ENCODE data around the gene COL23A1. TPM values are rescaled to one million over a fixed set of nuclear protein-coding genes. Genes with fewer than 3 reads are reported as not detected.

The COL23A1 gene
- total and polyA plus RNA-seq, 2 experiments from 2014 or later, result 4.8 to 8.2 TPM

DNA sequence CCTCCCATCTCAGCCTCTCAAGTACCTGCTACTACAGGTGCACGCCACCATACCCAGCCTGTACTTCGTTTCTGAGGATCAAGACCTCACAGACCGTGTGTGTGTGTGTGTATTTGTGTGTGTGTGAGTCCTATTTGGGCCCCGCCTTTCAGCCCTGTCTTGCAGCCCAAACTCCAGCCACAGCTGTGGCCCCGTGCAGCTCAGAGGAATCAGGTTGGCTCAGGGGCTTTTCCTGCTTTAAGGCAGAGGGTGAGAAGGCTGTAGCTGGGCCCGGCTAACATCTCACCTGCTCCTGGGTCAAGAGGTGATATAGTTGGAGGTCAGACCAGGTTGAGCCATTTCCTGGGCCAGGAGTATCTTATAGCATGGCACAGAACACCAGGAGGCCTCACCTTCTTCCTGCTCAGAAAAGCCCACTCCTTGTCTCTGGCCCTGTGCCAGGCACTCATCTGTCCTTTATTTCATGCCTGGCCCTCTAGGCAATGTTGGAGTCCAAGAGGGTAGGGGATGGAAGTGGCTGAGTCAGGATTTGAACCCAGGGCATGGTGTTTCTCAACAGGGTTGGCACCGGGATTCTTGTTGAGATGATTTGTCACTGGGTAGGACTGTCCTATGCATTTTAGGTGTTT, 356.0 kb downstream of the COL23A1 start:
- Mint-ChIP-seq H3K4me1 (peaks cover 28% of the 10 kb centered on the region), H3K9me3 (no peaks in the 10 kb centered on the region; the same call in 2 of the 3 replicates), H3K27ac (no peak overlapping the region), H3K4me3 (peak overlapping the region; percentile 26; the same call in 1 of the 3 replicates), H3K36me3 (ENCODE audit: low read depth) (peaks cover 23% of the 10 kb centered on the region), H3K27me3 (ENCODE audit: insufficient read depth, low read depth, poor library complexity) (peaks cover 32% of the 10 kb centered on the region)
- Histone ChIP-seq H3K4me3 (no peak overlapping the region), H3K27me3 (ENCODE audit: insufficient read depth) (no peaks in the 10 kb centered on the region), H2AFZ (no peak overlapping the region), H3K27ac (ENCODE audit: low read depth) (no peak overlapping the region), H3K79me2 (replicated peaks; ENCODE audit: insufficient read depth) (peaks cover 13% of the 10 kb centered on the region; the same call in 1 of the 2 replicates), H3K36me3 (ENCODE audit: insufficient read depth) (peaks cover 3% of the 10 kb centered on the region; the same call in 1 of the 2 replicates), H3K9me2 (ENCODE audit: insufficient read depth) (no peaks in the 10 kb centered on the region), H3K4me1 (ENCODE audit: insufficient read depth) (peaks cover 9% of the 10 kb centered on the region; the same call in 1 of the 2 replicates), H4K20me1 (replicated peaks; ENCODE audit: insufficient read depth) (no peaks in the 10 kb centered on the region), H3K4me2 (no peak overlapping the region), H3F3A (replicated peaks; ENCODE audit: low read depth) (peaks cover 13% of the 10 kb centered on the region)
- DNase-seq (ENCODE audit: low spot score) (no peak), ATAC-seq (no peak)
- TF ChIP-seq CTCF (conservative IDR thresholded peaks at IDR 0.05; ENCODE audit: low read depth in 2 of 2) (no peak), EZH2 (IDR thresholded peaks at IDR 0.05; ENCODE audit: low read depth, unreplicated experiment) (no peak), POLR2AphosphoS5 (IDR thresholded peaks at IDR 0.05; ENCODE audit: low read depth) (no peak), NANOG (IDR thresholded peaks at IDR 0.05; ENCODE audit: borderline replicate concordance) (no peak), ZNF331 (CRISPR knock-in tag; IDR thresholded peaks at IDR 0.05; ENCODE audit: low read depth) (no peak), JUNB (IDR thresholded peaks at IDR 0.05; ENCODE audit: unreplicated experiment) (no peak), EZH2phosphoT487 (IDR thresholded peaks at IDR 0.05; ENCODE audit: unreplicated experiment) (no peak), ZNF462 (CRISPR knock-in tag; IDR thresholded peaks at IDR 0.05) (no peak), CREB1 (CRISPR knock-in tag; IDR thresholded peaks at IDR 0.05; ENCODE audit: low read depth) (no peak)
- TF ChIP-seq, protein P1, sequence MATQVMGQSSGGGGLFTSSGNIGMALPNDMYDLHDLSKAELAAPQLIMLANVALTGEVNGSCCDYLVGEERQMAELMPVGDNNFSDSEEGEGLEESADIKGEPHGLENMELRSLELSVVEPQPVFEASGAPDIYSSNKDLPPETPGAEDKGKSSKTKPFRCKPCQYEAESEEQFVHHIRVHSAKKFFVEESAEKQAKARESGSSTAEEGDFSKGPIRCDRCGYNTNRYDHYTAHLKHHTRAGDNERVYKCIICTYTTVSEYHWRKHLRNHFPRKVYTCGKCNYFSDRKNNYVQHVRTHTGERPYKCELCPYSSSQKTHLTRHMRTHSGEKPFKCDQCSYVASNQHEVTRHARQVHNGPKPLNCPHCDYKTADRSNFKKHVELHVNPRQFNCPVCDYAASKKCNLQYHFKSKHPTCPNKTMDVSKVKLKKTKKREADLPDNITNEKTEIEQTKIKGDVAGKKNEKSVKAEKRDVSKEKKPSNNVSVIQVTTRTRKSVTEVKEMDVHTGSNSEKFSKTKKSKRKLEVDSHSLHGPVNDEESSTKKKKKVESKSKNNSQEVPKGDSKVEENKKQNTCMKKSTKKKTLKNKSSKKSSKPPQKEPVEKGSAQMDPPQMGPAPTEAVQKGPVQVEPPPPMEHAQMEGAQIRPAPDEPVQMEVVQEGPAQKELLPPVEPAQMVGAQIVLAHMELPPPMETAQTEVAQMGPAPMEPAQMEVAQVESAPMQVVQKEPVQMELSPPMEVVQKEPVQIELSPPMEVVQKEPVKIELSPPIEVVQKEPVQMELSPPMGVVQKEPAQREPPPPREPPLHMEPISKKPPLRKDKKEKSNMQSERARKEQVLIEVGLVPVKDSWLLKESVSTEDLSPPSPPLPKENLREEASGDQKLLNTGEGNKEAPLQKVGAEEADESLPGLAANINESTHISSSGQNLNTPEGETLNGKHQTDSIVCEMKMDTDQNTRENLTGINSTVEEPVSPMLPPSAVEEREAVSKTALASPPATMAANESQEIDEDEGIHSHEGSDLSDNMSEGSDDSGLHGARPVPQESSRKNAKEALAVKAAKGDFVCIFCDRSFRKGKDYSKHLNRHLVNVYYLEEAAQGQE (IDR thresholded peaks at IDR 0.05; ENCODE audit: unreplicated experiment), result no peak
- TF ChIP-seq, protein P2, sequence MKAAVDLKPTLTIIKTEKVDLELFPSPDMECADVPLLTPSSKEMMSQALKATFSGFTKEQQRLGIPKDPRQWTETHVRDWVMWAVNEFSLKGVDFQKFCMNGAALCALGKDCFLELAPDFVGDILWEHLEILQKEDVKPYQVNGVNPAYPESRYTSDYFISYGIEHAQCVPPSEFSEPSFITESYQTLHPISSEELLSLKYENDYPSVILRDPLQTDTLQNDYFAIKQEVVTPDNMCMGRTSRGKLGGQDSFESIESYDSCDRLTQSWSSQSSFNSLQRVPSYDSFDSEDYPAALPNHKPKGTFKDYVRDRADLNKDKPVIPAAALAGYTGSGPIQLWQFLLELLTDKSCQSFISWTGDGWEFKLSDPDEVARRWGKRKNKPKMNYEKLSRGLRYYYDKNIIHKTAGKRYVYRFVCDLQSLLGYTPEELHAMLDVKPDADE (IDR thresholded peaks at IDR 0.05), result no peak

Data from GM23338 (cell line).